ENCODE data around the gene ARHGAP5.
"Not testable (repeated sequence)": the region's sequence is repeated elsewhere in the genome, so short reads cannot be mapped to it uniquely, and the experiment has no call there.

DNA sequence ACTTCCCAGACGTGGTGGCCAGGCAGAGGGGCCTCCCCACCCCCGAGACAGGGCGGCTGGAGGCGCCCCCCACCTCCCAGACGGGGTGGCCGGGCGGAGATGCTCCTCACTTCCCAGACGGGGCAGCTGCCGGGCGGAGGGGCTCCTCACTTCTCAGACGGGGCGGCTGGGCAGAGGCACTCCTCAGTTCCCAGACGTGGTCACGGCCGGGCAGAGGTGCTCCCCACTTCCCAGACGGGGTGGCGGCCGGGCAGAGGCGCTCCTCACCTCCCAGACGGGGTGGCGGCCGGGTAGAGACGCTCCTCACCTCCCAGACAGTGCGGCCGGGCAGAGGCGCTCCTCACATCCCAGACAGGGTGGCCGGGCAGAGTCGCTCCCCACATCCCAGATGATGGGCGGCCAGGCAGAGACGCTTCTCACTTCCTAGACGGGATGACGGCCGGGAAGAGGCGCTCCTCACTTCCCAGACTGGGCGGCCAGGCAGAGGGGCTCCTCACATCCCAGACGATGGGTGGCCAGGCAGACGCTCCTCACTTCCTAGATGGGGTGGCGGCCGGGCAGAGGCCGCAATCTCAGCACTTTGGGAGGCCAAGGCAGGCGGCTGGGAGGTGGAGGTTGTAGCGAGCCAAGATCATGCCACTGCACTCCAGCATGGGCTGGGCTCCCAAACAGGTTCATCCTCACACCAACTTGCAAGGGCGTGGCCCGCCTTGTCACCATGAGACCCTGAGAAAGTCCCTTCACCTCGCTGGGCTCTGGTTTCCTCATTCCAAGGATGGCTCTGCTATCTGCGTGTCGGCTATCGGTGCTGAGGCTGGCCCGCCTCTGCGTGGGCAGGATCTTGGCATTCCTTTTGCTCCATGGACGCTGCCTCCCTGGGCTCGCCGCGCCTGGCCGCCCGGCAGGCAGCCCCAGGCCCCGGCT is 50.9 kb downstream of the ARHGAP5 start:
- not testable (repeated sequence) for TF ChIP-seq CTCF, POLR2A (IDR thresholded peaks at IDR 0.05)
